ENCODE measurements around the gene PPP1R14C. TPM values are rescaled to one million over a fixed set of nuclear protein-coding genes. Genes with fewer than 3 reads are reported as not detected.

Gene PPP1R14C
- total and polyA plus RNA-seq, 2 of the 13 experiments (the other 11 are each of a cell fraction or from before 2014, with no cell fraction given) = not detected

GRCh38 chr6:150266309-150266708, 123.5 kb downstream of the PPP1R14C start:
- H3K4me3 ChIP-seq (replicated peaks in 1 of 3; ENCODE audit: insufficient read depth in 1 of 3, low read depth in 2 of 3, low read length in 3 of 3) = no peak overlapping the region
- no peaks in the 10 kb centered on the region for H3K36me3 ChIP-seq (replicated peaks in 1 of 2; ENCODE audit: control insufficient read depth in 1 of 2, insufficient read depth in 2 of 2, low read length in 2 of 2)
- ChIA-PET CTCF (ENCODE audit: low intra/inter-chr PET ratio, low total read pairs) (no interaction called here), POLR2A (no interaction called here)
- H3K9me3 ChIP-seq (ENCODE audit: low read length) = peaks cover 3% of the 10 kb centered on the region; the same call in 1 of the 2 replicates
- peaks cover 16% of the 10 kb centered on the region for H3K4me1 ChIP-seq (ENCODE audit: insufficient read depth, low read length)
- WGBS (ENCODE audit: low lambda C conversion rate) = 19% methylated on average over 1 of the region's 1 CpG
- H3K79me2 ChIP-seq (ENCODE audit: insufficient read depth, low read length) = no peaks in the 10 kb centered on the region
- no TSS peak for BruUV-seq (replicated peaks)
- no peak overlapping the region for H3K27ac ChIP-seq (ENCODE audit: extremely low read length, insufficient read depth, low read length)
- in situ Hi-C loops (cut with HindIII; ENCODE audit: extremely low pct_ligation_motif_present, low pct_unique_long_range_greater_than_20kb) = no loop called here
- H4K20me1 ChIP-seq (ENCODE audit: insufficient read depth, low read length) = no peaks in the 10 kb centered on the region
- peaks cover 0 to 2% of the 10 kb centered on the region in 2 experiments; a peak in 1 of 5 replicates for H3K27me3 ChIP-seq (ENCODE audit: control insufficient read depth in 1 of 2, insufficient read depth in 2 of 2, low read length in 2 of 2)
- intact Hi-C loops (cut with micrococcal nuclease; ENCODE audit: unreplicated experiment) = no loop called here
- H3K9ac ChIP-seq (ENCODE audit: insufficient read depth, low read depth, low read length) = no peak overlapping the region
- no peak overlapping the region for H3K4me2 ChIP-seq (ENCODE audit: low read depth, low read length)
- DNase-seq (ENCODE audit: low spot score) = no peak
- no peak for ATAC-seq
- no peak for FAIRE-seq
- H2AFZ ChIP-seq (ENCODE audit: low read length) = no peak overlapping the region
- no peak for TF ChIP-seq HNF1B (CRISPR knock-in tag; IDR thresholded peaks at IDR 0.05)
- no peak for TF ChIP-seq PBX3 (CRISPR knock-in tag; IDR thresholded peaks at IDR 0.05; ENCODE audit: borderline replicate concordance)
- no peak for TF ChIP-seq CERS6 (CRISPR knock-in tag; IDR thresholded peaks at IDR 0.05)
- no peak for TF ChIP-seq HNF4A (CRISPR knock-in tag; IDR thresholded peaks at IDR 0.05)
- TF ChIP-seq RCOR2 (CRISPR knock-in tag; IDR thresholded peaks at IDR 0.05) = no peak
- TF ChIP-seq HMG20A (CRISPR knock-in tag; IDR thresholded peaks at IDR 0.05; ENCODE audit: borderline replicate concordance) = no peak
- no peak for TF ChIP-seq ZNF878 (CRISPR knock-in tag; IDR thresholded peaks at IDR 0.05)
- TF ChIP-seq SATB2 (CRISPR knock-in tag; IDR thresholded peaks at IDR 0.05) = no peak
- TF ChIP-seq TRIM22 (IDR thresholded peaks at IDR 0.05) = no peak
- no peak for TF ChIP-seq ZNF609 (CRISPR knock-in tag; IDR thresholded peaks at IDR 0.05; ENCODE audit: borderline replicate concordance)
- TF ChIP-seq UBTF (CRISPR knock-in tag; IDR thresholded peaks at IDR 0.05) = no peak
- no peak for TF ChIP-seq TEAD3 (CRISPR knock-in tag; optimal IDR thresholded peaks at IDR 0.05; ENCODE audit: borderline replicate concordance)
- TF ChIP-seq ZNF7 (CRISPR knock-in tag; IDR thresholded peaks at IDR 0.05) = no peak

Data from HepG2 (cell line).